Endothelial cell of umbilical vein (primary cell): ENCODE results near the gene ADGRG3. TPM values are rescaled to one million over a fixed set of nuclear protein-coding genes. Genes with fewer than 3 reads are reported as not detected.

ENCODE experiments used
- BruUV-seq: library from RNA; stranded (reverse); fragments of 400-500 nt; replicated peaks from 2 replicates; lab custom pipeline; 2021; lab: Mats Ljungman, UMichigan
- CTCF ChIA-PET: fragments of 300-600, 350-600 bp; sonication (Branson Sonifier 250); formaldehyde crosslinking; loops from one replicate; lab custom pipeline; 2021; ENCODE audit warnings: antibody characterized with exemption, inconsistent platforms; lab: Charles Lee
- POLR2A ChIA-PET: fragments of 300-600, 350-600 bp; sonication (Branson Sonifier 250); formaldehyde crosslinking; loops from one replicate; lab custom pipeline; 2021; ENCODE audit warnings: antibody characterized with exemption, inconsistent platforms; lab: Charles Lee
- DNase-seq: peaks from one replicate; pipeline ENCODE4 v3.0.0-alpha.2; 2011; ENCODE audit warnings: low read depth, low spot score
- FAIRE-seq: peaks from 2 replicates; lab custom pipeline; 2011; peaks lifted over from hg19 to GRCh38; lab: Jason Lieb, UNC
- H2AFZ ChIP-seq: 2 replicates; pipeline ENCODE4 v1.6.0; 2012; ENCODE audit warnings: low read depth, low read length, control low read depth, inconsistent platforms
- H3K27ac ChIP-seq: 2 replicates; pipeline ENCODE4 v1.5.1; 2011; ENCODE audit warnings: low read depth, mild to moderate bottlenecking, control low read depth, low read length, moderate library complexity; ENCODE audit not compliant: insufficient read depth
- H3K27me3 ChIP-seq, 2 experiments: 2 replicates each; pipeline versions ENCODE4 v1.6.0 to v1.6.1; 2011; ENCODE audit warnings: low read length in 2 of 2, mixed read lengths in 1 of 2; ENCODE audit not compliant: control insufficient read depth in 2 of 2, insufficient read depth in 2 of 2
- H3K36me3 ChIP-seq, 2 experiments: 2 replicates in 1 of 2; 3 replicates in 1 of 2; pipeline ENCODE4 v1.5.1; 2011; ENCODE audit warnings: low read length in 2 of 2, mild to moderate bottlenecking in 1 of 2, moderate library complexity in 1 of 2; ENCODE audit not compliant: control insufficient read depth in 2 of 2, insufficient read depth in 2 of 2; ENCODE audit errors: extremely low read depth in 1 of 2
- H3K4me1 ChIP-seq: 3 replicates; pipeline ENCODE4 v1.5.1; 2011; ENCODE audit warnings: mild to moderate bottlenecking, low read length; ENCODE audit not compliant: control insufficient read depth, insufficient read depth; ENCODE audit errors: extremely low read depth
- H3K4me2 ChIP-seq: 2 replicates; pipeline ENCODE4 v1.6.1; 2011; ENCODE audit warnings: low read length, control low read depth, mixed read lengths; ENCODE audit not compliant: insufficient read depth
- H3K4me3 ChIP-seq, 3 experiments: fragments of 200-600 bp in 1 of 3; sonication (generic), shearing (Covaris generic) in 1 of 3; replicated peaks in 1 of 3; 2 replicates each; pipeline ENCODE4 v1.5.1; 2011 to 2016; ENCODE audit warnings: control low read depth in 3 of 3, low read length in 3 of 3, mild to moderate bottlenecking in 2 of 3, inconsistent platforms in 1 of 3, low read depth in 1 of 3, moderate library complexity in 1 of 3; ENCODE audit not compliant: insufficient read depth in 1 of 3
- H3K79me2 ChIP-seq: 2 replicates; pipeline ENCODE4 v1.6.0; 2012; ENCODE audit warnings: low read length, inconsistent platforms; ENCODE audit not compliant: control insufficient read depth, insufficient read depth
- H3K9ac ChIP-seq: replicated peaks from 2 replicates; pipeline ENCODE3; 2011; ENCODE audit warnings: low read length, control low read depth; ENCODE audit not compliant: insufficient read depth; ENCODE audit errors: extremely low read depth
- H3K9me1 ChIP-seq: replicated peaks from 3 replicates; pipeline ENCODE4 v1.6.0; 2011; ENCODE audit warnings: mild to moderate bottlenecking, low read length; ENCODE audit not compliant: control insufficient read depth, insufficient read depth; ENCODE audit errors: extremely low read depth
- H3K9me3 ChIP-seq: replicated peaks from 2 replicates; pipeline ENCODE4 v1.5.1; 2012; ENCODE audit warnings: low read length, inconsistent platforms; ENCODE audit not compliant: control insufficient read depth, insufficient read depth
- H4K20me1 ChIP-seq: replicated peaks from 2 replicates; pipeline ENCODE3; 2011; ENCODE audit warnings: mild to moderate bottlenecking, low read length; ENCODE audit not compliant: control insufficient read depth, insufficient read depth; ENCODE audit errors: extremely low read depth
- EZH2 ChIP-seq: IDR thresholded peaks from 2 replicates; pipeline ENCODE4 v1.6.1; 2012; ENCODE audit warnings: borderline replicate concordance, low read depth, mild to moderate bottlenecking, moderate library complexity, low read length, inconsistent platforms; ENCODE audit not compliant: severe bottlenecking
- FOS ChIP-seq: IDR thresholded peaks from 2 replicates; pipeline ENCODE4 v1.6.1; 2011; ENCODE audit warnings: mild to moderate bottlenecking, low read length, moderate library complexity, borderline replicate concordance; ENCODE audit not compliant: insufficient read depth
- GATA2 ChIP-seq: IDR thresholded peaks from 2 replicates; pipeline ENCODE4 v1.7.0; 2011; ENCODE audit warnings: low read depth, mild to moderate bottlenecking, moderate library complexity, mixed read lengths, low read length; ENCODE audit not compliant: insufficient read length, insufficient read depth
- JUN ChIP-seq: IDR thresholded peaks from 2 replicates; pipeline ENCODE4 v1.6.1; 2011; ENCODE audit warnings: borderline replicate concordance, low read depth; ENCODE audit not compliant: insufficient read length, insufficient read depth
- MYC ChIP-seq: IDR thresholded peaks from one replicate; pipeline ENCODE4 v1.6.1; 2011; ENCODE audit warnings: mild to moderate bottlenecking, low read depth, low read length
- POLR2A ChIP-seq: IDR thresholded peaks from 2 replicates; pipeline ENCODE4 v1.6.1; 2012; ENCODE audit warnings: low read depth, mild to moderate bottlenecking, control low read depth, low read length
- POLR2AphosphoS5 ChIP-seq: IDR thresholded peaks from 2 replicates; pipeline ENCODE4 v1.6.1; 2012; ENCODE audit warnings: low read depth, mild to moderate bottlenecking, control low read depth, low read length, moderate library complexity; ENCODE audit not compliant: insufficient read depth
- dilution Hi-C: fragments of 300-500 bp; cut with MboI; formaldehyde crosslinking; loops from one replicate; pipeline ENCODE4 v1.15.0; 2019; ENCODE audit warnings: low sequenced_read_pairs; ENCODE audit not compliant: extremely low pct_ligation_motif_present
- intact Hi-C: fragments of 100-400 bp; cut with micrococcal nuclease; formaldehyde crosslinking; loops from one replicate; pipeline ENCODE4 v1.10.0; 2022
- polyA plus RNA-seq, 4 experiments: library from polyadenylated mRNA; depleted of rRNA in 3 of 4; stranded (reverse) in 3 of 4; unstranded in 1 of 4; fragments of >200 nt; gene quantifications; 2 replicates each; pipeline versions ENCODE4 v1.2.1 to v1.2.3, GENCODE V29; 2011 to 2012; ENCODE audit warnings: missing spikeins in 1 of 4
- total RNA-seq: library from RNA; stranded (reverse); gene quantifications from 2 replicates; pipeline ENCODE4 v1.2.3, GENCODE V29; 2021
- TF ChIP-seq, protein P1 (sequence below), 2 donors: IDR thresholded peaks; 1 replicate in 1 of 2; 2 replicates in 1 of 2; pipeline ENCODE4 v1.5.1; 2011; ENCODE audit warnings: low read length in 2 of 2, mild to moderate bottlenecking in 2 of 2, moderate library complexity in 2 of 2, control low read depth in 1 of 2, inconsistent platforms in 1 of 2, low read depth in 1 of 2; ENCODE audit not compliant: insufficient read depth in 1 of 2; ENCODE audit errors: extremely low read depth in 1 of 2
- TF ChIP-seq, protein P2 (sequence below): IDR thresholded peaks from 2 replicates; pipeline ENCODE4 v1.6.1; 2011; ENCODE audit not compliant: insufficient read depth, insufficient read length

The ADGRG3 gene
- total and polyA plus RNA-seq, 2 donors (not counting 3 experiments of a cell fraction or from before 2014, with no cell fraction given) = not detected

- FAIRE-seq (no peak), DNase-seq (no peak)
- dilution Hi-C loops (no loop called here), intact Hi-C loops (no loop called here)
- Histone ChIP-seq H3K4me2 (no peak overlapping the region), H3K9me3 (no peaks in the 10 kb centered on the region), H3K27ac (no peak overlapping the region), H3K36me3 (no peaks in the 10 kb centered on the region), H3K79me2 (peaks cover 47% of the 10 kb centered on the region), H3K9me1 (no peaks in the 10 kb centered on the region), H3K27me3 (no peaks in the 10 kb centered on the region), H3K4me1 (peaks cover 44% of the 10 kb centered on the region), H3K4me3 (no peak overlapping the region), H3K9ac (no peak overlapping the region), H4K20me1 (no peaks in the 10 kb centered on the region), H2AFZ (no peak overlapping the region)
- ChIA-PET POLR2A (no interaction called here), CTCF (interaction anchor here (1.2 to 4.0 kb wide), 7 partner anchors 9 to 62 kb away, joined by 3 to 31 read pairs (median 20); partner anchors contain the start of gene ADGRG1)
- TF ChIP-seq JUN (no peak), GATA2 (no peak), POLR2AphosphoS5 (no peak), MYC (no peak), POLR2A (no peak), FOS (no peak), EZH2 (no peak)
- TF ChIP-seq, protein P1, sequence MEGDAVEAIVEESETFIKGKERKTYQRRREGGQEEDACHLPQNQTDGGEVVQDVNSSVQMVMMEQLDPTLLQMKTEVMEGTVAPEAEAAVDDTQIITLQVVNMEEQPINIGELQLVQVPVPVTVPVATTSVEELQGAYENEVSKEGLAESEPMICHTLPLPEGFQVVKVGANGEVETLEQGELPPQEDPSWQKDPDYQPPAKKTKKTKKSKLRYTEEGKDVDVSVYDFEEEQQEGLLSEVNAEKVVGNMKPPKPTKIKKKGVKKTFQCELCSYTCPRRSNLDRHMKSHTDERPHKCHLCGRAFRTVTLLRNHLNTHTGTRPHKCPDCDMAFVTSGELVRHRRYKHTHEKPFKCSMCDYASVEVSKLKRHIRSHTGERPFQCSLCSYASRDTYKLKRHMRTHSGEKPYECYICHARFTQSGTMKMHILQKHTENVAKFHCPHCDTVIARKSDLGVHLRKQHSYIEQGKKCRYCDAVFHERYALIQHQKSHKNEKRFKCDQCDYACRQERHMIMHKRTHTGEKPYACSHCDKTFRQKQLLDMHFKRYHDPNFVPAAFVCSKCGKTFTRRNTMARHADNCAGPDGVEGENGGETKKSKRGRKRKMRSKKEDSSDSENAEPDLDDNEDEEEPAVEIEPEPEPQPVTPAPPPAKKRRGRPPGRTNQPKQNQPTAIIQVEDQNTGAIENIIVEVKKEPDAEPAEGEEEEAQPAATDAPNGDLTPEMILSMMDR (IDR thresholded peaks at IDR 0.05; ENCODE audit: extremely low read depth in 1 of 2, insufficient read depth in 1 of 2, low read depth in 1 of 2, low read length in 2 of 2) = no peak
- TF ChIP-seq, protein P2, sequence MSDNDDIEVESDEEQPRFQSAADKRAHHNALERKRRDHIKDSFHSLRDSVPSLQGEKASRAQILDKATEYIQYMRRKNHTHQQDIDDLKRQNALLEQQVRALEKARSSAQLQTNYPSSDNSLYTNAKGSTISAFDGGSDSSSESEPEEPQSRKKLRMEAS = no peak
- no TSS peak for BruUV-seq
These were observed 29.7 kb upstream of the ADGRG3 start for GRCh38 chr16:57638381-57638780.
